ENCODE results near the gene MRGPRF.

DNA sequence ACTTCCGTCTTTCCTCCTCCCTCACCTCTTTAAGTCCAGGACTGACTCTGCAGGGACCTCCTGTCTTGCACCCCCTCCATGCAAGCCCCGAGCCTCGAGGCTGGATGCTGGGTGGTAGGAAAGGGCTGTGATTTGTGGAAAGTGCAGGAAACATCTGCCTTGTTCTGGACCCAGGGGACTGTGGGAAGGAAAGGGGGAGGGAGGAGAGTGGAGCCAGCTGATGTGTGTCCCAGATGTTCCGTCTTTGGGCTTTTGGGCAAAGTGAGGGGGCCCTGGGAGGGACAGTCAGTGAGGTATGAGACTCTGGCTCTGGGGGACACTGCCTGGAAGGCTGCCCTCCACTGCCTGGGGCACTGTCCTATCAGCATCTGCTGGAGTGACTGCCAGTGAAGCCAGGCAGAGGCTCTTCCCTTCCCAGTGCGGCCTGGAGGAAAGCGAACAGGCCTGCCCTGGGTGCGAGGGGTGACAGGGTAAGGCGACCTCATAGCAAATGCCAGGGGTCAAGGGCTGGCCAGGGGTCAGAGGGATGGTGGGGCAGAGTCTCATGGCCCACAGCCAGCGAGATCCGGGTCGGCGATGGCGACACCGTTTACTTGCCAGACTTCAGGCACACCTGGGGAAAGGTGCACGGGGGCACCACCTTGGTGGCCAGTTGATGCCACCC lies 34.0 kb downstream of the MRGPRF start:
- TF ChIP-seq ZBTB7A (tag by site-specific recombination; IDR thresholded peaks at IDR 0.05; ENCODE audit: low read depth) (no peak), ZNF302 (tag by site-specific recombination; IDR thresholded peaks at IDR 0.05; ENCODE audit: low read depth) (no peak), SCRT2 (tag by site-specific recombination; IDR thresholded peaks at IDR 0.05) (no peak), EGR2 (tag by site-specific recombination; IDR thresholded peaks at IDR 0.05; ENCODE audit: low read depth) (no peak), ZNF529 (tag by site-specific recombination; IDR thresholded peaks at IDR 0.05; ENCODE audit: insufficient replicate concordance) (no peak), REPIN1 (tag by site-specific recombination; IDR thresholded peaks at IDR 0.05; ENCODE audit: low read depth) (no peak)
- TF ChIP-seq, protein P1, sequence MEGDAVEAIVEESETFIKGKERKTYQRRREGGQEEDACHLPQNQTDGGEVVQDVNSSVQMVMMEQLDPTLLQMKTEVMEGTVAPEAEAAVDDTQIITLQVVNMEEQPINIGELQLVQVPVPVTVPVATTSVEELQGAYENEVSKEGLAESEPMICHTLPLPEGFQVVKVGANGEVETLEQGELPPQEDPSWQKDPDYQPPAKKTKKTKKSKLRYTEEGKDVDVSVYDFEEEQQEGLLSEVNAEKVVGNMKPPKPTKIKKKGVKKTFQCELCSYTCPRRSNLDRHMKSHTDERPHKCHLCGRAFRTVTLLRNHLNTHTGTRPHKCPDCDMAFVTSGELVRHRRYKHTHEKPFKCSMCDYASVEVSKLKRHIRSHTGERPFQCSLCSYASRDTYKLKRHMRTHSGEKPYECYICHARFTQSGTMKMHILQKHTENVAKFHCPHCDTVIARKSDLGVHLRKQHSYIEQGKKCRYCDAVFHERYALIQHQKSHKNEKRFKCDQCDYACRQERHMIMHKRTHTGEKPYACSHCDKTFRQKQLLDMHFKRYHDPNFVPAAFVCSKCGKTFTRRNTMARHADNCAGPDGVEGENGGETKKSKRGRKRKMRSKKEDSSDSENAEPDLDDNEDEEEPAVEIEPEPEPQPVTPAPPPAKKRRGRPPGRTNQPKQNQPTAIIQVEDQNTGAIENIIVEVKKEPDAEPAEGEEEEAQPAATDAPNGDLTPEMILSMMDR (tag by site-specific recombination; IDR thresholded peaks at IDR 0.05), result no peak
- TF ChIP-seq, protein P2, sequence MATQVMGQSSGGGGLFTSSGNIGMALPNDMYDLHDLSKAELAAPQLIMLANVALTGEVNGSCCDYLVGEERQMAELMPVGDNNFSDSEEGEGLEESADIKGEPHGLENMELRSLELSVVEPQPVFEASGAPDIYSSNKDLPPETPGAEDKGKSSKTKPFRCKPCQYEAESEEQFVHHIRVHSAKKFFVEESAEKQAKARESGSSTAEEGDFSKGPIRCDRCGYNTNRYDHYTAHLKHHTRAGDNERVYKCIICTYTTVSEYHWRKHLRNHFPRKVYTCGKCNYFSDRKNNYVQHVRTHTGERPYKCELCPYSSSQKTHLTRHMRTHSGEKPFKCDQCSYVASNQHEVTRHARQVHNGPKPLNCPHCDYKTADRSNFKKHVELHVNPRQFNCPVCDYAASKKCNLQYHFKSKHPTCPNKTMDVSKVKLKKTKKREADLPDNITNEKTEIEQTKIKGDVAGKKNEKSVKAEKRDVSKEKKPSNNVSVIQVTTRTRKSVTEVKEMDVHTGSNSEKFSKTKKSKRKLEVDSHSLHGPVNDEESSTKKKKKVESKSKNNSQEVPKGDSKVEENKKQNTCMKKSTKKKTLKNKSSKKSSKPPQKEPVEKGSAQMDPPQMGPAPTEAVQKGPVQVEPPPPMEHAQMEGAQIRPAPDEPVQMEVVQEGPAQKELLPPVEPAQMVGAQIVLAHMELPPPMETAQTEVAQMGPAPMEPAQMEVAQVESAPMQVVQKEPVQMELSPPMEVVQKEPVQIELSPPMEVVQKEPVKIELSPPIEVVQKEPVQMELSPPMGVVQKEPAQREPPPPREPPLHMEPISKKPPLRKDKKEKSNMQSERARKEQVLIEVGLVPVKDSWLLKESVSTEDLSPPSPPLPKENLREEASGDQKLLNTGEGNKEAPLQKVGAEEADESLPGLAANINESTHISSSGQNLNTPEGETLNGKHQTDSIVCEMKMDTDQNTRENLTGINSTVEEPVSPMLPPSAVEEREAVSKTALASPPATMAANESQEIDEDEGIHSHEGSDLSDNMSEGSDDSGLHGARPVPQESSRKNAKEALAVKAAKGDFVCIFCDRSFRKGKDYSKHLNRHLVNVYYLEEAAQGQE (tag by site-specific recombination; IDR thresholded peaks at IDR 0.05), result no peak
